Ascending aorta (tissue), 2 donors: ENCODE measurements around the gene SMCO4. TPM values are rescaled to one million over a fixed set of nuclear protein-coding genes. Genes with fewer than 3 reads are reported as not detected.
"Not testable (repeated sequence)": the region's sequence is repeated elsewhere in the genome, so short reads cannot be mapped to it uniquely, and the experiment has no call there.

ENCODE experiments used
- DNase-seq, 2 donors: peaks; one replicate each; pipeline ENCODE4 v3.0.0-alpha.2; 2019; ENCODE audit warnings: low spot score in 2 of 2
- H3K27ac ChIP-seq, 2 donors: fragments of 200-600 bp; sonication (generic); one replicate each; pipeline ENCODE4 v1.5.1; 2016 to 2017; ENCODE audit warnings: mild to moderate bottlenecking in 1 of 2
- H3K27me3 ChIP-seq: fragments of 200-600 bp; sonication (generic); one replicate; pipeline ENCODE4 v1.5.1; 2017
- H3K36me3 ChIP-seq, 2 donors: fragments of 200-600 bp; sonication (generic); one replicate each; pipeline ENCODE4 v1.5.1; 2016
- H3K4me1 ChIP-seq, 2 donors: fragments of 200-600 bp; sonication (generic); one replicate each; pipeline ENCODE4 v1.5.1; 2016 to 2017; ENCODE audit warnings: mild to moderate bottlenecking in 1 of 2
- H3K4me3 ChIP-seq, 2 donors: fragments of 200-600 bp; sonication (generic); one replicate each; pipeline ENCODE4 v1.5.1; 2016 to 2017; ENCODE audit warnings: mild to moderate bottlenecking in 1 of 2
- H3K9me3 ChIP-seq, 2 donors: fragments of 200-600 bp; sonication (generic); one replicate each; pipeline ENCODE4 v1.5.1; 2016
- CTCF ChIP-seq, 3 experiments: fragments of 200-600 bp in 2 of 3; fragments of 450-650 bp in 1 of 3; sonication (generic) in 2 of 3; IDR thresholded peaks; one replicate each; pipeline ENCODE4 v1.5.1; 2016 to 2019; ENCODE audit warnings: antibody characterized with exemption in 3 of 3, mild to moderate bottlenecking in 1 of 3, moderate library complexity in 1 of 3
- intact Hi-C: fragments of 100-400 bp; cut with DNase I; formaldehyde crosslinking; loops from one replicate; pipeline ENCODE4 v1.15.1; 2023
- total RNA-seq: library from RNA; depleted of rRNA; stranded (reverse); fragments of >200 nt; gene quantifications from one replicate; pipeline ENCODE4 v1.1.0, GENCODE V29; 2016

The SMCO4 gene
- total RNA-seq, 1 donor from 2014 or later, result 89.2 TPM

GRCh38 chr11:93540896-93541553 is 2.2 kb downstream of the SMCO4 start:
- no peak for TF ChIP-seq CTCF (IDR thresholded peaks at IDR 0.05)
- H3K4me3 ChIP-seq, result no peak overlapping the region
- intact Hi-C loops, result loop anchor here (5.0 to 10.0 kb wide), 3 partner anchors 204 to 344 kb away; partner anchors contain the start of genes C11orf54, MED17, SLC36A4 and TAF1D
- no peaks in the 10 kb centered on the region for H3K36me3 ChIP-seq
- H3K4me1 ChIP-seq, result peaks cover 14 to 31% of the 10 kb centered on the region in 2 donors
- no peaks in the 10 kb centered on the region for H3K9me3 ChIP-seq
- no peaks in the 10 kb centered on the region for H3K27me3 ChIP-seq
- peak overlapping the region; percentile 95 to 97 for H3K27ac ChIP-seq
- no peak for DNase-seq

GRCh38 chr11:93540337-93540736 is 2.9 kb downstream of the SMCO4 start:
- intact Hi-C loops, result loop anchor here (5.0 to 10.0 kb wide), 3 partner anchors 204 to 343 kb away; partner anchors contain the start of genes C11orf54, MED17, SLC36A4 and TAF1D
- no peak for DNase-seq
- H3K36me3 ChIP-seq, result no peaks in the 10 kb centered on the region
- H3K27me3 ChIP-seq, result no peaks in the 10 kb centered on the region
- no peak overlapping the region for H3K4me3 ChIP-seq
- H3K9me3 ChIP-seq, result no peaks in the 10 kb centered on the region
- peak overlapping the region; percentile 84 to 97 for H3K27ac ChIP-seq
- no peak for TF ChIP-seq CTCF (IDR thresholded peaks at IDR 0.05)
- H3K4me1 ChIP-seq, result peaks cover 14 to 31% of the 10 kb centered on the region in 2 donors

- DNase-seq, result peak; percentile 41 to 88
- peak overlapping the region; percentile 37 to 52 for H3K4me3 ChIP-seq
- intact Hi-C loops, result loop anchor here (10.0 kb wide), 1 partner anchor 957 kb away; the partner anchor contains the start of genes ANKRD49 and MRE11
Observed at GRCh38 chr11:93537767-93538261, 5.4 kb downstream of the SMCO4 start.

GRCh38 chr11:93537049-93537448 is 6.1 kb downstream of the SMCO4 start:
- peak in 1 of 2 donors; percentile 75 for DNase-seq
- Histone ChIP-seq H3K4me3 (peak overlapping the region; percentile 37 to 52), H3K27me3 (no peaks in the 10 kb centered on the region), H3K9me3 (no peaks in the 10 kb centered on the region), H3K4me1 (peaks cover 14 to 31% of the 10 kb centered on the region in 2 donors), H3K36me3 (no peaks in the 10 kb centered on the region), H3K27ac (peak overlapping the region; percentile 76 to 84)
- intact Hi-C loops, result loop anchor here (10.0 kb wide), 1 partner anchor 958 kb away; the partner anchor contains the start of genes ANKRD49 and MRE11
- TF ChIP-seq CTCF (IDR thresholded peaks at IDR 0.05), result no peak

More at GRCh38 chr11:93537767-93538261, 5.4 kb downstream of the SMCO4 start:
- H3K27me3 ChIP-seq, result no peaks in the 10 kb centered on the region
- no peaks in the 10 kb centered on the region for H3K9me3 ChIP-seq
- H3K36me3 ChIP-seq, result no peaks in the 10 kb centered on the region
- H3K4me1 ChIP-seq, result peaks cover 14 to 31% of the 10 kb centered on the region in 2 donors
- TF ChIP-seq CTCF (IDR thresholded peaks at IDR 0.05), result no peak
- H3K27ac ChIP-seq, result peak overlapping the region; percentile 76 to 84

- intact Hi-C loops, result loop anchor here (10.0 kb wide), 1 partner anchor 959 kb away; the partner anchor contains the start of genes ANKRD49 and MRE11
- no peak for TF ChIP-seq CTCF (IDR thresholded peaks at IDR 0.05)
- H3K36me3 ChIP-seq, result no peaks in the 10 kb centered on the region
- DNase-seq, result no peak
- H3K27me3 ChIP-seq, result no peaks in the 10 kb centered on the region
- peak overlapping the region; percentile 76 to 84 for H3K27ac ChIP-seq
- H3K4me3 ChIP-seq, result peak overlapping the region in 1 of 2 donors; percentile 52
- no peaks in the 10 kb centered on the region for H3K9me3 ChIP-seq
- H3K4me1 ChIP-seq, result peaks cover 14 to 30% of the 10 kb centered on the region in 2 donors
Observed at GRCh38 chr11:93536101-93536861, 6.9 kb downstream of the SMCO4 start.

GRCh38 chr11:93535578-93535977 is 7.6 kb downstream of the SMCO4 start:
- intact Hi-C loops, result loop anchor here (10.0 kb wide), 1 partner anchor 959 kb away; the partner anchor contains the start of genes ANKRD49 and MRE11
- not testable (repeated sequence) for H3K36me3 ChIP-seq, H3K27me3 ChIP-seq, H3K27ac ChIP-seq, H3K9me3 ChIP-seq, DNase-seq, H3K4me3 ChIP-seq
- peaks cover 14 to 27% of the 10 kb centered on the region in 2 donors for H3K4me1 ChIP-seq
